Pancreas (tissue), 10 donors: ENCODE data around the gene B4GALT4. TPM values are rescaled to one million over a fixed set of nuclear protein-coding genes. Genes with fewer than 3 reads are reported as not detected.

Source experiments
- ATAC-seq, 4 donors: fragments of 200-7000 bp; cut with Tn5 transposase; one replicate each; pipeline versions ENCODE4 v1.8.0 to v1.9.1; 2020; ENCODE audit warnings: mild to moderate bottlenecking in 4 of 4, moderate library complexity in 4 of 4
- DNase-seq, 6 donors: peaks; one replicate each; pipeline ENCODE4 v3.0.0-alpha.2; 2020
- FAIRE-seq: peaks from 2 replicates; lab custom pipeline; 2012; peaks lifted over from hg19 to GRCh38; lab: Jason Lieb, UNC
- H3K27ac ChIP-seq, 4 donors: fragments of 200-600 bp; sonication (generic); 1 replicate in 3 of 4; 2 replicates in 1 of 4; pipeline versions ENCODE4 v1.5.0 to v1.8.0; 2020
- H3K27me3 ChIP-seq, 4 donors: fragments of 200-600 bp; one replicate each; pipeline ENCODE4 v1.8.0; 2021
- H3K36me3 ChIP-seq, 3 donors: fragments of 200-600 bp; sonication (generic) in 1 of 3; one replicate each; pipeline versions ENCODE4 v1.5.0 to v1.8.0; 2020 to 2021
- H3K4me1 ChIP-seq, 3 donors: fragments of 200-600 bp; one replicate each; pipeline ENCODE4 v1.8.0; 2021
- H3K4me3 ChIP-seq, 4 donors: fragments of 200-600 bp; sonication (generic) in 2 of 4; one replicate each; pipeline versions ENCODE4 v1.5.0 to v1.8.0; 2020 to 2021
- H3K9me3 ChIP-seq, 4 donors: fragments of 200-600 bp; one replicate each; pipeline ENCODE4 v1.8.0; 2021
- CTCF ChIP-seq, 4 donors: fragments of 200-600 bp; sonication (generic) in 3 of 4; IDR thresholded peaks; one replicate each; pipeline versions ENCODE4 v1.5.0 to v1.8.0; 2021; ENCODE audit warnings: antibody characterized with exemption in 4 of 4
- WGBS, 2 donors: extraction: QIAGEN DNeasy Blood & Tissue Kit; methylation state at CpG; one replicate each; pipeline ENCODE4 v1.1.7; 2013; 5-methylcytosine and 5-hydroxymethylcytosine counted together
- intact Hi-C, 3 donors: fragments of 100-400 bp; cut with DNase I; formaldehyde crosslinking; loops; one replicate each; pipeline versions ENCODE4 v1.11.1 to v1.14.2; 2022
- polyA plus RNA-seq, 2 donors: library from polyadenylated mRNA; stranded (reverse); fragments of 200-250 nt; gene quantifications; one replicate each; pipeline ENCODE4 v1.2.3, GENCODE V29; 2013
- total RNA-seq, 6 donors: library from RNA; stranded (reverse); fragmentation: NEBNext Ultra II Directional in 4 of 6; extraction: Animal tissue kit (Norgen Biotek cat#: 25700) in 4 of 6; gene quantifications; one replicate each; pipeline versions ENCODE4 v1.2.1 to v1.2.4, GENCODE V29; 2021 to 2023
- donor health status: healthy with polysubstance abuse.
- donor health status: DM: no; HTN: no; CAD: no; lungs with moderate emphysema.
- donor health status: DM: no; HTN: no; CAD: no.
- donor health status: control.
- donor health status: control.
- donor health status: Bipolar disorder and iron deficiency.
- donor health status: DM: yes; HTN: yes; CAD: no.
- donor health status: DM: no; HTN: no; CAD: no.
- donor health status: DM: no; HTN: no; CAD: no.
- donor health status: DM: yes; HTN: yes; CAD: no.

The B4GALT4 gene
- total and polyA plus RNA-seq, 8 donors = 9.1 to 22.9 (median 14.6) TPM

- H3K4me1 ChIP-seq = peaks cover 0 to 4% (median 0%) of the 10 kb centered on the region in 3 donors
- intact Hi-C loops = no loop called here
- H3K27me3 ChIP-seq = no peaks in the 10 kb centered on the region
- ATAC-seq (no peak), DNase-seq (no peak), FAIRE-seq (no peak)
- TF ChIP-seq CTCF (IDR thresholded peaks at IDR 0.05) = no peak
- H3K36me3 ChIP-seq = peaks cover under 1 to 58% (median 3%) of the 10 kb centered on the region in 3 donors
- no peak overlapping the region for H3K27ac ChIP-seq
- no peaks in the 10 kb centered on the region for H3K9me3 ChIP-seq
- H3K4me3 ChIP-seq = no peak overlapping the region
Measured at GRCh38 chr3:119230745-119231144, 9.9 kb downstream of the B4GALT4 start.

GRCh38 chr3:119230071-119230470 lies 10.6 kb downstream of the B4GALT4 start:
- 95 to 96% methylated on average over 7 of the region's 7 CpGs for WGBS, 2 donors
- TF ChIP-seq CTCF (IDR thresholded peaks at IDR 0.05) = no peak
- H3K4me3 ChIP-seq = no peak overlapping the region
- no peaks in the 10 kb centered on the region for H3K27me3 ChIP-seq
- peaks cover 0 to 4% (median 0%) of the 10 kb centered on the region in 3 donors for H3K4me1 ChIP-seq
- no peak for ATAC-seq
- H3K36me3 ChIP-seq = peaks cover 3 to 53% (median 3%) of the 10 kb centered on the region in 3 donors
- no peaks in the 10 kb centered on the region for H3K9me3 ChIP-seq
- H3K27ac ChIP-seq = no peak overlapping the region
- FAIRE-seq = no peak
- DNase-seq = no peak
- intact Hi-C loops = no loop called here

GRCh38 chr3:119229190-119229589 lies 11.5 kb downstream of the B4GALT4 start:
- Histone ChIP-seq H3K4me1 (peaks cover 0 to 4% (median 0%) of the 10 kb centered on the region in 3 donors), H3K9me3 (no peaks in the 10 kb centered on the region), H3K27ac (no peak overlapping the region), H3K36me3 (peaks cover 3 to 44% (median 3%) of the 10 kb centered on the region in 3 donors), H3K4me3 (no peak overlapping the region), H3K27me3 (no peaks in the 10 kb centered on the region)
- WGBS, 2 donors = 70% methylated on average over 7 of the region's 7 CpGs
- no peak for DNase-seq
- no peak for ATAC-seq
- intact Hi-C loops = no loop called here
- TF ChIP-seq CTCF (IDR thresholded peaks at IDR 0.05) = no peak
- FAIRE-seq = no peak

GRCh38 chr3:119228373-119229145 lies 12.1 kb downstream of the B4GALT4 start:
- no peak overlapping the region for H3K4me3 ChIP-seq
- H3K27ac ChIP-seq = no peak overlapping the region
- WGBS, 2 donors = 95% methylated on average over 2 of the region's 2 CpGs
- ATAC-seq (no peak), FAIRE-seq (no peak), DNase-seq (no peak)
- H3K27me3 ChIP-seq = no peaks in the 10 kb centered on the region
- intact Hi-C loops = no loop called here
- H3K4me1 ChIP-seq = peaks cover 0 to 4% (median 0%) of the 10 kb centered on the region in 3 donors
- no peak for TF ChIP-seq CTCF (IDR thresholded peaks at IDR 0.05)
- H3K9me3 ChIP-seq = no peaks in the 10 kb centered on the region
- peaks cover 3 to 46% (median 7%) of the 10 kb centered on the region in 3 donors for H3K36me3 ChIP-seq
